ENCODE data around the gene EMP1. TPM values are rescaled to one million over a fixed set of nuclear protein-coding genes. Genes with fewer than 3 reads are reported as not detected.

The EMP1 gene
- polyA plus RNA-seq, 2 of the 4 experiments (the other 2 are of a cell fraction), result 17.3 to 21.2 TPM

- WGBS (ENCODE audit: missing lambda C conversion rate), result 93% methylated on average over 4 of the region's 4 CpGs
- peaks cover 6% of the 10 kb centered on the region for H3K4me1 ChIP-seq
- peak overlapping the region; percentile 79 to 87; a peak in 5 of 6 replicates for H3K27ac ChIP-seq
- ATAC-seq (no peak), FAIRE-seq (no peak), DNase-seq (ENCODE audit: low read depth in 1 of 2, low spot score in 1 of 2) (no peak)
- H3K4me2 ChIP-seq, result no peak overlapping the region; the same call in 2 of the 3 replicates
- no peaks in the 10 kb centered on the region for H3K9me3 ChIP-seq
- TF ChIP-seq RNF2 (IDR thresholded peaks at IDR 0.05; ENCODE audit: borderline replicate concordance, low read depth) (no peak), NR3C1 (IDR thresholded peaks at IDR 0.05) (no peak), E2F6 (IDR thresholded peaks at IDR 0.05; ENCODE audit: borderline replicate concordance, low read depth) (no peak), ATOH8 (CRISPR knock-in tag; IDR thresholded peaks at IDR 0.05; ENCODE audit: low read depth) (no peak), POLR2AphosphoS2 (conservative IDR thresholded peaks at IDR 0.05; ENCODE audit: low read length) (no peak), BCL3 (IDR thresholded peaks at IDR 0.05) (no peak), HEYL (CRISPR knock-in tag; IDR thresholded peaks at IDR 0.05) (no peak)
- ChIA-PET POLR2A (interaction anchor here (1.5 kb wide), 2 partner anchors 21 to 725 kb away, joined by 7 to 10 read pairs; partner anchors contain the start of gene GRIN2B), CTCF (interaction anchor here (0.9 to 5.9 kb wide), 18 partner anchors 11 to 911 kb away, joined by 3 to 70 read pairs (median 7); no protein-coding TSS in a partner anchor)
- no peak overlapping the region for H3K4me3 ChIP-seq
These were observed 60.1 kb downstream of the EMP1 start for GRCh38 chr12:13256692-13257045.

GRCh38 chr12:13257356-13257875 is 60.9 kb downstream of the EMP1 start:
- ATAC-seq (no peak), FAIRE-seq (no peak), DNase-seq (ENCODE audit: low read depth in 1 of 2, low spot score in 1 of 2) (no peak)
- WGBS (ENCODE audit: missing lambda C conversion rate), result 91% methylated on average over 3 of the region's 3 CpGs
- Histone ChIP-seq H3K4me3 (no peak overlapping the region), H3K27ac (peak overlapping the region in 1 of 2 experiments; percentile 3; a peak in 3 of 6 replicates), H3K4me2 (no peak overlapping the region), H3K9me3 (no peaks in the 10 kb centered on the region), H3K4me1 (peaks cover 6% of the 10 kb centered on the region)
- ChIA-PET POLR2A (no interaction called here), CTCF (interaction anchor here (1.4 to 5.9 kb wide), 9 partner anchors 12 to 911 kb away, joined by 3 to 70 read pairs (median 20); no protein-coding TSS in a partner anchor)
- TF ChIP-seq ZNF302 (CRISPR knock-in tag; IDR thresholded peaks at IDR 0.05), result no peak
- TF ChIP-seq PHF8 (IDR thresholded peaks at IDR 0.05; ENCODE audit: borderline replicate concordance, low read depth), result no peak
- no peak for TF ChIP-seq CBX2 (IDR thresholded peaks at IDR 0.05; ENCODE audit: borderline replicate concordance, low read depth)
- TF ChIP-seq FOXS1 (CRISPR knock-in tag; IDR thresholded peaks at IDR 0.05), result no peak
- TF ChIP-seq ELK1 (IDR thresholded peaks at IDR 0.05; ENCODE audit: low read depth, low read length), result no peak
- TF ChIP-seq POLR2A (IDR thresholded peaks at IDR 0.05; ENCODE audit: low read length), result no peak
- no peak for TF ChIP-seq EHMT2 (IDR thresholded peaks at IDR 0.05; ENCODE audit: low read depth)
- no peak for TF ChIP-seq CHD2 (IDR thresholded peaks at IDR 0.05; ENCODE audit: low read length, partially characterized antibody)
- TF ChIP-seq FOSB (CRISPR knock-in tag; IDR thresholded peaks at IDR 0.05), result no peak
- TF ChIP-seq GATA3 (IDR thresholded peaks at IDR 0.05; ENCODE audit: borderline replicate concordance), result no peak
- no peak for TF ChIP-seq HOXA7 (CRISPR knock-in tag; IDR thresholded peaks at IDR 0.05)
- TF ChIP-seq HOXB5 (CRISPR knock-in tag; IDR thresholded peaks at IDR 0.05), result no peak
- no peak for TF ChIP-seq TP53 (CRISPR knock-in tag; IDR thresholded peaks at IDR 0.05)
- no peak for TF ChIP-seq RNF2 (IDR thresholded peaks at IDR 0.05; ENCODE audit: borderline replicate concordance, low read depth)
- TF ChIP-seq ATOH8 (CRISPR knock-in tag; IDR thresholded peaks at IDR 0.05; ENCODE audit: low read depth), result no peak
- no peak for TF ChIP-seq HES2 (IDR thresholded peaks at IDR 0.05)
- no peak for TF ChIP-seq RAD21 (conservative IDR thresholded peaks at IDR 0.05 in 1 of 2, IDR thresholded peaks at IDR 0.05 in 1 of 2)
- TF ChIP-seq MYC (IDR thresholded peaks at IDR 0.05; ENCODE audit: borderline replicate concordance, low read length), result no peak
- no peak for TF ChIP-seq ZC3H11A (IDR thresholded peaks at IDR 0.05)
- no peak for TF ChIP-seq HMGXB4 (CRISPR knock-in tag; IDR thresholded peaks at IDR 0.05; ENCODE audit: borderline replicate concordance)
